ENCODE results near the gene YBEY. TPM values are rescaled to one million over a fixed set of nuclear protein-coding genes. Genes with fewer than 3 reads are reported as not detected.
A peak's percentile ranks its signal among the peaks of the same experiment; 100 is the strongest.

The YBEY gene
- total RNA-seq, 1 donor from 2014 or later: 7.0 TPM

GRCh38 chr21:46285206-46285661 is 908 bp upstream of the YBEY start, which contains the start of gene MCM3AP:
Gene MCM3AP, minus strand, starts transcription at chr21:46285611. Its CDS starts 325 bp downstream, at chr21:46285286.
- DNase-seq (ENCODE audit: low spot score): no peak
- Mint-ChIP-seq H3K4me1 (ENCODE audit: unreplicated experiment) (peaks cover 36% of the 10 kb centered on the region), H3K9me3 (ENCODE audit: unreplicated experiment) (no peaks in the 10 kb centered on the region), H3K36me3 (ENCODE audit: low read depth, unreplicated experiment) (peaks cover 23% of the 10 kb centered on the region), H3K27ac (ENCODE audit: unreplicated experiment) (peak within 1 kb of the TSS; percentile 99), H3K4me3 (ENCODE audit: unreplicated experiment) (peak within 1 kb of the TSS; percentile 93), H3K27me3 (ENCODE audit: unreplicated experiment) (peaks cover 13% of the 10 kb centered on the region)
- TF ChIP-seq CTCF (IDR thresholded peaks at IDR 0.05; ENCODE audit: unreplicated experiment): no peak

GRCh38 chr21:46286648-46287002 is 483 bp downstream of the YBEY start:
- no peak for DNase-seq (ENCODE audit: low spot score)
- H3K27ac Mint-ChIP-seq (ENCODE audit: unreplicated experiment): peak overlapping the region; percentile 99
- H3K4me1 Mint-ChIP-seq (ENCODE audit: unreplicated experiment): peaks cover 32% of the 10 kb centered on the region
- peaks cover 29% of the 10 kb centered on the region for H3K36me3 Mint-ChIP-seq (ENCODE audit: low read depth, unreplicated experiment)
- no peaks in the 10 kb centered on the region for H3K9me3 Mint-ChIP-seq (ENCODE audit: unreplicated experiment)
- H3K4me3 Mint-ChIP-seq (ENCODE audit: unreplicated experiment): peak overlapping the region; percentile 93
- H3K27me3 Mint-ChIP-seq (ENCODE audit: unreplicated experiment): peaks cover 13% of the 10 kb centered on the region
- no peak for TF ChIP-seq CTCF (IDR thresholded peaks at IDR 0.05; ENCODE audit: unreplicated experiment)

- no peak for TF ChIP-seq CTCF (IDR thresholded peaks at IDR 0.05; ENCODE audit: unreplicated experiment)
- Mint-ChIP-seq H3K9me3 (ENCODE audit: unreplicated experiment) (no peaks in the 10 kb centered on the region), H3K4me1 (ENCODE audit: unreplicated experiment) (peaks cover 32% of the 10 kb centered on the region), H3K27me3 (ENCODE audit: unreplicated experiment) (peaks cover 13% of the 10 kb centered on the region), H3K4me3 (ENCODE audit: unreplicated experiment) (no peak overlapping the region), H3K36me3 (ENCODE audit: low read depth, unreplicated experiment) (peaks cover 36% of the 10 kb centered on the region), H3K27ac (ENCODE audit: unreplicated experiment) (peak overlapping the region; percentile 99)
- DNase-seq (ENCODE audit: low spot score): no peak
Observed at GRCh38 chr21:46287541-46287940, 1.4 kb downstream of the YBEY start.

DNA sequence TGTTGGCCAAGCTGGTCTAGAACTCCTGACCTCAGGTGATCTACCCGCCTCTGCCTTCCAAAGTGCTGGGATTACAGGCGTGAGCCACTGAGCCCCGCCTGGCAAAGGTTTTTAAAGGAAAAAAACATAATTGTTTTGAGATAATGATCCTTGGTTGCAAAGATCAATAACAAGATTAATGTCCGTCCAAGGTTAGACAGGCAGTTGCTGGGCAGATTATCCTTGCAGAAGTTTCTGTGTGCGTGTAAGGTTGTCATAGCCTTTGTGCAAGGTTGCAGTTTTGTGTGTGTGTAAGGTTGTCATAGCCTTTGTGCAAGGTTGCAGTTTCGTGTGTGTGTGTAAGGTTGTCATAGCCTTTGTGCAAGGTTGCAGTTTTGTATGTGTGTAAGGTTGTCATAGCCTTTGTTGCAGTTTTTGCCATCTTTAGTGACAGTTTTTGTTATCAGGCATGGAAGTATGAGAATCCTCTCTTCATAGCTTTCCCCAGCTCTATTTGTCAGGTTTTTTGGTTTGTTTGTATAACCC is 3.6 kb downstream of the YBEY start:
- H3K27me3 Mint-ChIP-seq (ENCODE audit: unreplicated experiment): peaks cover 13% of the 10 kb centered on the region
- peaks cover 28% of the 10 kb centered on the region for H3K36me3 Mint-ChIP-seq (ENCODE audit: low read depth, unreplicated experiment)
- no peak for TF ChIP-seq CTCF (IDR thresholded peaks at IDR 0.05; ENCODE audit: unreplicated experiment)
- H3K9me3 Mint-ChIP-seq (ENCODE audit: unreplicated experiment): no peaks in the 10 kb centered on the region
- no peak overlapping the region for H3K4me3 Mint-ChIP-seq (ENCODE audit: unreplicated experiment)
- no peak overlapping the region for H3K27ac Mint-ChIP-seq (ENCODE audit: unreplicated experiment)
- DNase-seq (ENCODE audit: low spot score): no peak
- H3K4me1 Mint-ChIP-seq (ENCODE audit: unreplicated experiment): peaks cover 22% of the 10 kb centered on the region

- peak overlapping the region; percentile 73 for H3K4me3 Mint-ChIP-seq (ENCODE audit: unreplicated experiment)
- peaks cover 16% of the 10 kb centered on the region for H3K4me1 Mint-ChIP-seq (ENCODE audit: unreplicated experiment)
- no peak for DNase-seq (ENCODE audit: low spot score)
- peaks cover 21% of the 10 kb centered on the region for H3K36me3 Mint-ChIP-seq (ENCODE audit: low read depth, unreplicated experiment)
- no peaks in the 10 kb centered on the region for H3K9me3 Mint-ChIP-seq (ENCODE audit: unreplicated experiment)
- H3K27me3 Mint-ChIP-seq (ENCODE audit: unreplicated experiment): peaks cover 8% of the 10 kb centered on the region
- TF ChIP-seq CTCF (IDR thresholded peaks at IDR 0.05; ENCODE audit: unreplicated experiment): no peak
- H3K27ac Mint-ChIP-seq (ENCODE audit: unreplicated experiment): no peak overlapping the region
Observed at GRCh38 chr21:46291561-46291960, 5.4 kb downstream of the YBEY start.
